ACHN (cell line): ENCODE results near the gene ARMC10.
A peak's percentile ranks its signal among the peaks of the same experiment; 100 is the strongest.

Source experiments
- DNase-seq: peaks from one replicate; pipeline ENCODE4 v3.0.0-alpha.2; 2015
- in situ Hi-C: cut with HindIII; loops from 2 replicates; pipeline ENCODE4 v1.10.0; 2017; ENCODE audit warnings: low sequenced_read_pairs, low pct_ligation_motif_present, low pct_unique_long_range_greater_than_20kb

The ARMC10 gene

DNA sequence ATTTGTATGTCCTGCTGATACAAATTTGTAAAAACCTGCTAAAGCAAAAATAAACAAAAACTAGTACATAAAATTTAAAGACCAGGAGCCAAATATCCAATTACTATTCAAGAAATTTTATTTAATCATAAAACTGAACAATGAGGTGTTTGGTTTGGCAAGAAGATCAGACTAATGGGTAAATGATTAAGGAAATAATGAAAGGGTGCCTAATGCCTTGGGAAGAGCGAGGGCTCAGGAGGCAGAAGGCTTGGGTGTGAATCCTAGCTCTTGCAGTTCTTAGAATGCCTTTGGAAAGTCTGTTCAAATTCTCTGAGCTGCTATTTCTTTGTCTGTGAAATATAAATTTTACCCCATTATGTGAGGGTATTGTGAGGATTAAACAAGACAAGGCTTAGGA, 41.6 kb downstream of the ARMC10 start:
- in situ Hi-C loops: no loop called here
- DNase-seq: no peak

DNA sequence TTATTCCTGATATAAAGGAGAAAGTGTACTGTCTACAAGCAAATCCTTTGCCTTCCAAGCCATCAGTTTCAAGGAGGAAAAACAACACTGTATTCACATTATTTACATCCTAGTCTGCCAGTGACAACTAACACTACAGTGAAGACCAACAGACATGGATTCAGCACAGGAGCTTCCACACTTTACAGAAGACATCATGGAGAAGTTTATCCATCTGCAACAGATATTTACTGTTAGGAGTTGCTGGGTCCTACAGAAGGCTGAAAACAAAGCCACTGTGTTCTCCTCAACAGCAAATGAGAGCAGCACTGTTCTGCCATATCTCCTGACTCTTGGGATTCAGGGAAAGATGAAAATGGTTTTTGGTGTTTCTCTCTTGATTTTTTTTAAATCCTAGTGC, 42.1 kb downstream of the ARMC10 start:
- in situ Hi-C loops: no loop called here
- no peak for DNase-seq

DNA sequence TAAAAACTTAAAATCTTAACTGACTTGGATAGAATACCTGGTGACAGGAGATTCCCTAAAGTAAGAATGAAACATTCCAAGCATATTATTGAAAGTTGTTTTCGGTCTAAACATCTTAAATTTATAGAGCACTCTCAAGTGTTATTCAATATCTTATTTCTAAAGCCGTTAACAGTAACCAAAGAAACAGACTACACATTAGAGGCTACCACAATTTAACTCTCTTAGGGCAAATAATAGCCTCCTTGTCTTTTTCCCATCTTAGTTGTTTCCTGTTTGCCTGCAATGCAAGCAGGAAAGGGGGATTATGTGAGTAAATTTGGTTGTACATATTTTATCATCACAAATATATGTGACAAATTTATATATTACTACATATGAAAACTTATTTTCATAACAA, 42.5 kb downstream of the ARMC10 start:
- in situ Hi-C loops: no loop called here
- no peak for DNase-seq

DNA sequence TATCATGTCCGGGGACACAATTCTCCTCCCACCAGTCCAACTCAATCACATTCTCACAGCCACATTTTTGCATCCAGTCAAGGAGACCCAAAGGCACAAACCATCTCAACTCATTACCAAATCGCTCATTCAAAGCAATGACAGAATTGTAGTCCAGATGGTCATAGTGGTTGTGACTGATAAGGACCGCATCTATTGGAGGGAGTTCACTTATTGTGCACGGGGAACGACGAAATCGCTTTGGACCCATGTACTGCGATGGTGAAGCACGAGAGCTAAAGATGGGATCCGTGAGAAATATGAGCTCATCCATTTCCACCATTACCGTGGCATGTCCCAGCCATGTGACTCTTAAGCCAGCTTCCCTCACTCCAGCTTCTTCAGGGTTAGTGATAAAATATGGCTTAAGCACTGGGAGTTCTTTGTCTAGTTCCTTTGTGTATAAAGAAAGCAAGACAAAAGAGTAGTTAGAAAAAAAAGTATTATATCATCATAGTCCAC, 44.9 kb downstream of the ARMC10 start:
- in situ Hi-C loops: no loop called here
- no peak for DNase-seq

DNA sequence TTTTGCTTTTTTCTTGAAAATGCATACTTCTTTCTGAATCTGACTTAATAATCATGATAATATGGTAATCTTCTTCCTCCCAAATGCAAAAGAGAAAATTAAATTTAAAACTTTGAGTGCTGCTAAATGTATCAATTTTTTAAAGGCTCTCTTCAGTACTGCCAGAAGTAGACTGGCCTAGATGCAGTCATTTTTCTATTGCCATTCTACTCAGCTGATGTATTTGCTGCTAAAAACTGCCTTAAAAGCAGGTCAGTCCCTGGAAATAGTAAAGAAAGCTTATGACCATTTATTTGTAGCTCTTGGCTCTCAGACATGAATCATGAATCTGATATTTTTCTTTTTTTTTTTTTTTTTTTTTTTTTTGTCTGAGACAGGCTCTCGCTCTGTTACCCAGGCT, 45.4 kb downstream of the ARMC10 start:
- in situ Hi-C loops: no loop called here
- DNase-seq: no peak

DNA sequence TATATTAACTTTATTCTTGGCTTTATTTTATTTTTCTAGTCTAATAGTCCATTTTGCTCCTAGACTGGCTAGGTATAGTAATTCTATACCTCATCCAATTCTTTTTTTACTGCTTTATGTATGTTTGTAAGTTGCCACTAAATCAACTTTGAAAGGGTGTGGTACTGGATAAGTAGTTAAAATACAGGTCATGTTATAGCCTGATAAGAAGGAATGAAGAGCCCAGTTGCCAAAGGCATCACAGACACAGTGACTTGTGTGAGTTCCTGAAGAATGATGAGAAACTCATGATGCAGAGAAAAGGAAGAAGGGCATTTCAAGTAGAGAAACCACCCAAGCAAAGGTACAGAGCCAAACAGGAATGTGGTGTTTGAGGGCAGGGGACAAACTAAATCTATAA, 46.7 kb downstream of the ARMC10 start:
- in situ Hi-C loops: no loop called here
- DNase-seq: no peak

DNA sequence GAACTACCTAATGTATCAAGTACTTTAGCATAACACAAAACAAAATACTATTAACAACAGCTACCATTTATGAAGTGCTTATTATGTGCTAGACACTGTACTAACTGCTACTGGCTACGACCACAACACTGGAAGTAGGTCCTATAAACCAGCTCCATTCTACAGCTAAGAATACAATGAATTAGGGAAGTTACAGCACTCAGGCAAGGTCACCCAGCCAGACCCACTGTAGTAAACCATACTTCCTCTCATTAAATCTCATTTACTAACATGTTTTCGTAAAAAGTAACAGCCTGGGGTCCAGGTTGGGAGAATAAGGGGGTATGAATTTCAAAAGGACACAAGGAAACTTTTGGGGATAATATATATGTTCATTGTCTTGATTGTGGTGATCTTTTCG, 48.6 kb downstream of the ARMC10 start:
- in situ Hi-C loops: no loop called here
- DNase-seq: no peak

DNA sequence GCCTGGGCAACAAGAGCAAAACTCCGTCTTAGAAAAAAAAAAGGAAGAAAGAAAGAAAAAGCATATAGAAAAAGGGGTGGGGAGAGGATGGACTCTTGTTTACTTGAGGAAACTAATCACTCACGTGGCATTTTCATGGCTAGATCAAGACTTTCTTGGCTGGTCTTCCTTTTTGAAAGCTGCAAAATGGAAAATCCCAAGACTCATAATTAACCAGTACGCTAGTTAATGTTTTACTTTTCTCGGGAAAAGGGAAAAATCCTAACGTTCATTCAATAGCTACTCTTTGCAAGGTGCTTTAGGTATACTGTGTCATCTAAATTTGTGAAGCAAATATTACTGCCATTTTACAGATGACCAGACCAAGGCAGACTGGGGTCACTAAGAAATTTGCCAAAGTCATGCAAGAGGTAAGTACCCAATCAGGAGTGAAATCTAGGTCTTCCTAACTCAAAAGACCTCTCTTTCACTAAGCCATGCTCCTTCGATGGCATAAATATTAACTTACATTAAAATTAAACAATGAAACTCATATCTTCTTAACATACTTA, 49.6 kb downstream of the ARMC10 start:
- DNase-seq: peak; percentile 71

DNA sequence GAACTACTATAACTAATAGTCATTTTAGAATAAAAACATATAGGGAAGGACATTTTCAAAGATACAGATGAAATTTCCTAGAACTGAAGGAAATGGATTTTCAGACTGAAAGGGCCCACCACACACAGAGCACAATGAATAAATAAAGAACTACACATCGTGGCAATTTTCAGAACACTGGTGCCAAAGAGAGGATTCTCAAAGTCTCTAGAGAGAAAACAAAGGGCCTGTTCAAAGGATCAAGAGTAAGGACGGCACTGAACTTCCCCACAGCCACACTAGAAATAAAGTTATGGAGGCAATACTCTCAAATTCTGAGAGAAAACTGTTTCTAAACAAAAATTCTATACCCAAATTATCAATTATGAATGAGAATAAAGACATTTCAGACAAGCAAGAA, 52.1 kb downstream of the ARMC10 start:
- in situ Hi-C loops: no loop called here

More for the DNA sequence above, 49.6 kb downstream of the ARMC10 start:
- in situ Hi-C loops: no loop called here

DNA sequence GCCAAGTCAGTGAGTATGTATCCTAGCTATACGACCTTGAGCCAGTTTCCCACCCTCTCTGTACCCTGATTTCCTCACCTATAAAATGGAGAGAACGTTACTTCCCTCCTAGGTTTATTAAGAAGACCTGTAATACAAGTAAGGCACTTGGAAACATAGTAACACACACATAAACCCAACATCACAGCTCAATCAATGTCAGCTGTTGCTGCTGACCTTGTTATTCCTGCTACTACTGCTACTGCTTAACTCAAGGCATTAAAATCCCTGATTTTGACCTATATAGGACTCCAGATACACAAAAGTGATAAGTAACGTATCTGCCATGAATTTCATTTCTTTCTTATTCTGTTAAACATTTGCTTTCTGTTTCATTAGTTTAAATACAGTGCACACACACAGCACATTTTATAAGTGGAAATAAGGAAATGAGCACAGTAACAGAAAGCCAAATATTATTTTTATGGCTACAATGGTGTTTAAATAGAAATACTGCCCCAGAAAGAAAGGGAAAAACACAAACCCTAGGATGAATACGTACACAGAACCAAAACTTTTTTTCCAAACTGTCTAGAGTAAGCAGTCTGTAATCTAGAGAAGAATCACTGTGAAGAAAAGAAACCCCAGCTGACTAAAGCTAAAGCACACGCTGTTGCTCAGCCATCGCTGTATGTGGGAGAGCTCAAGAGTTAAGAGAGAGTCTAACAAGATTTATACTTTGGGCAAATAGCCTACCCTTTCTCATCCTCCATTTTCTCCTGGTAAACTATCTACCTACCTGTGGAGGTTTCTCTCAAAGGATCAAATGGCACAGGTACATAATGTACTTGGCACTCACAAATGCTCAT, 55.0 kb downstream of the ARMC10 start:
- in situ Hi-C loops: no loop called here
- peak; percentile 25 for DNase-seq

More for the DNA sequence above, 52.1 kb downstream of the ARMC10 start:
- no peak for DNase-seq

DNA sequence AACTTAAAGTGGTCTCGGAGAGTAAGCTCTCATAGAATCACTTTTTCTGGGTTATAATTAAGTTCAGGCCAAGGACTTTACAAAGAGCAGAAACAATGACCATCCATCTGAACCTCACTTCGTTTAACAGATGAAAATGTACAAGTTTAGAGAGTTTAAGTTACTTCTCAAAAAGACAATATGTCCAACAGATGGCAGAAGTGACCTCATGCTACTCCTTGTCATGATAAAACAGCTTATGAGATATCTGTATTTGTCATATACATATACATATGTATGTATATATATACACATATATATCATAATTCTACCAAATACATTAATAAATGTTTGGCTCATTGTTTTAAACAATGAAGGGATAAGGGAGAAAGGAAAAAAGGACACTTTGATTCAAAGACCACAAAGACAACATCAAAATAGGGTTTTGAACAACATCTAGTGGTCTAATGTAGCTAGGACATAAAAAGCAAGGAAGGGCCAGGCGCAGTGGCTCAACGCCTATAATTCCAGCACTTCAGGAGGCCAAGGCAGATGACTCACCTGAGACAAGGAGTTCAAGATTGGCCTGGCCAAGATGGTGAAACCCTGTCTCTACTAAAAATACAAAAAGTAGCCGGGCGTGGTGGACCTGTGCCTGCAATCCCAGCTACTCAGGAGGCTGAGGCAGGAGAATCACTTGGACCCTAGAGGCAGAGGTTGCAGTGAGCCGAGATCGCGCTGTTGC, 56.1 kb downstream of the ARMC10 start:
- no peak for DNase-seq
- in situ Hi-C loops: no loop called here

DNA sequence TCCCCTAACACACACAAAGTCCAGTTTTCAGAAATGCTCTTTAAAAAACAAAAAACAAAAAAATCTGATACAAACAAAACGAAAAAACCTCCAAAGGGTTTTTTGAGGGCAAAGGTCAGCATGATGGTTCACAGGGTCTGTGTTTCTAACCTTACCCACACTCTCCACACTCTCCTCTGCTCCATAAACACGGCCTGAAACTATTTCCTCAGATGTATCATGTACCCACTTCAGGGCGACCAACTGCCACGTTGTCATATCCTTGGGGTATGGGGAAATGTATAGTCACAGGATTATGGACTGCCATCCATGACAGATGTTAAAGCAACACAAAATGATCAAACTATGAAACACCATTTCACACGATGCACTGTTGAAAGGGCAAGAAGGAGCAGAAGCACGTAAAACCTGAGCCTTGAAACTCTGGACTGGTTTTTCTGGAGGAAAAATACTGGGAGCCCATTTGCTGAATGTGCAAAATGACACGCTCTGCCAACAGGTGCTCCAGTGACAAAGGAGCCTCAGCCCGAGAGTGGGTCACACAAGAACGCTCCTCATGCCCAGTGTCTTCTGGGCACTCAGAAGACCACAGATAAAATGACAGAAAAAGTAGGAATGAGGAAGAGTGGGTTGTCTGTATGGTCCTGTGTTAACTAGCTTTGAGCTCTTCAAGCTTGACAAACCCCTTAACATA, 58.2 kb downstream of the ARMC10 start:
- DNase-seq: no peak
- in situ Hi-C loops: no loop called here

DNA sequence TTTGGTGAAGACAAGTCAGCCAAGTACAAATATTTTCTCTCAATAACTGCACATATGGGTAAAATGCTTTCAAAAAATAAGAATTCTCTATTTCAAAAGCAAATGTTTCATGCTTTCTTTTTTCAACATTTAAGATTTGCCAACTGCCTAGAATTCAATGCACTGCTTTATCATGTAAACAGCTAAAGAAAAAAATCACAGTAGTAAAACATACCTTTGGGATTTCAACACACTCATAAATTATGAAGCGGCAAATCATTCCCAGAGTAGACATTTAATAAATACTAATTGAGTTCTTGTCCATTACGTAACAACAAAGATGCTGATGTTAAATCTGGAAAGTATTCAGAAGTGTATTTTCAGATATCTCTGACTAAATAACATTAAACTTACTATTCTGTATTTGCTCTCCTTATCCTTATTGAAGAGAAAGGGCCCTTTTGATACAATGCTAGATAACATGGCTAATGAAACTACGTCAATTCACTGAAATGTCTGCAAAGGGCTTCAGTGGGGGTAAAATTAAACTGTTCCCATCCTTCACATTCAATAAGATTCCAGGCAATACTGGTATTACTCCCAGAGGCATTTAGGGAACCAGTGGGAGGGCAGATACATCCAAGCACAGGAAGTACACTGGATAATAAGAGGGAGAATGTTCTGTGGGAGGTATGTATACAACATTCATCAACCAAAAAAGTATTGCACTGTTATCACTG, 60.1 kb downstream of the ARMC10 start:
- in situ Hi-C loops: no loop called here
- no peak for DNase-seq

DNA sequence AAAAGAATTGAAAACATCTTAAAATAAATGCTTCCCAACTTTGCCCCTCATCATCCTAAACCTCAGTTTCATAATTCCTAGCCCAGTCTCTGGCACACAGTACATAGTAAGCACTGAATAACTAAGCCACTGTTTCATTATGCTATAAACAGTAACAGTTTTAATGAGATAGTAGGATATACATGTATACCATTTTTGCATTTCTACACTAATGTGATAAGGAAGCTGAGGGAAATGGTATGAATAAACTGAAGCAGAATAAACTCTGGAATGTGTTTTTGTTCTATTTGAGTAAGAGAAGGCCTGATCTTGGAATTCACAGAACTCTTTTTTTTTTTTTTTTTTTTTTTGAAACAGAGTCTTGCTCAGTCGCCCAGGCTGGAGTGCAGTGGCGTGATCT, 65.1 kb downstream of the ARMC10 start:
- in situ Hi-C loops: no loop called here
- DNase-seq: no peak

DNA sequence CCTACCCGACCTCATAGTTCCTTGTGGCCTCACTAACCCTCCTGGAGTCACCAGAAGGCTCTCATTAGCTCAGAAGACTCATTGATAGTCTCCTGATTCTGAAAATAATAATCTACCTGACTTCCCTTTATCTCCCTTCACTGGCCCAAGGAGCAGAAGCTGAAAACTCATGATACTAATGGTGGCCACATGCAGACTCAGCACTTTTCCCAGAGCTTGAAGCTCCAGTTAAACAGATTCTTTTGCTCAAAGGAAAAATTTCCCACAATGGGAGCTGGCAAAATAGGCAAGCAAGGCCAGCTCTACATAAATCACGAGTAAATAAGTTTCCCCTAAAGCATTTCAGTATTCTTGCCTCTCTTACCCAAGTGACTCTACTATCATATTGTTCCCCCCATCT, 65.7 kb downstream of the ARMC10 start:
- DNase-seq: no peak
- in situ Hi-C loops: no loop called here

DNA sequence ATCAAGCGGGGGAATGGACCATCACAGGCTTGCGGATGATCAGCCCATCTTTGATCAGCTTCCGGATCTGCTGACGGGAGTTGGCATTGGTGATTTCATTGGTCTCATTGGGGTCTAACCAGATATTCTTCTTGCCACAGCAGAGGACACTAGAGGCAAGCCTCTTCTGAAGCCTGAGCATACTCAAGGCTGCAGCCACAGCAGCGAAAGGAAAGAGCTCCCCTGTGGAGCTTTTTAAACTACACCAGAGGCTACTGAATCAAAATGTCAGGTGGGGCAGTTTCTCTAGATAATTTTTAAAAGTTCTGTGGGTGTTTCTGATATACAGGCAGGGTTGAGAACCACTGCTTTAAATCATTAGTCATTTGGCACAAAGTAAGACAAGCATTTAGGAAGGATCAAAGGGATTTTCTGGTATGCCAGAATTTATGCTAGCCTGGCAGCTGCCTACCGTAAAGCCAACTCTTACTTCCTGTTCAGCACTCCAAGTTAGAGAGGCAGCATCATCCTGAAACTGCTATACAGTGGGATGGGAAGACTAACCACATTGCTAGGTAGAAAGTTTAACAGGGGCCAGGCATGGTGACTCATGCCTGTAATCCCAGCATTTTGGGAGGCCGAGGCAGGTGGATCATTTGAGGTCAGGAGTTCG, 66.9 kb downstream of the ARMC10 start:
- DNase-seq: no peak
- in situ Hi-C loops: no loop called here

DNA sequence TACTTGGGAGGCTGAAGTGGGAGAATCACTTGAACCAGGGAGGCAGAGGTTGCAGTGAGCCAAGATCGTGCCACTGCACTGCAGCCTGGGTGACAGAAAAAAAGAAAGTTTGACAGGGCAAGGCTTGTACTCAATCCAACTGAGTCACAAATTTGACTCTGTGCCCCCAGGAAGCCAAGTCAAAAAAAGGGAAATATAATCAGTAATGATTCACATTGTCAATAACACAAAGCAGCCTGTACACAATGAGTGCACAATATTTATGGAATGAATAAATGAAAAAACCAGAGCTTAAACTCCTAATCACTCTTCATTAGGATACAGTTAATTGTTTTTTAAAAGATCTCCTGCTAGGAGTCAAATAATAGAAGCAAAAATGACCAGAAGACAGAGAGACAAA, 67.6 kb downstream of the ARMC10 start:
- in situ Hi-C loops: no loop called here
- no peak for DNase-seq

DNA sequence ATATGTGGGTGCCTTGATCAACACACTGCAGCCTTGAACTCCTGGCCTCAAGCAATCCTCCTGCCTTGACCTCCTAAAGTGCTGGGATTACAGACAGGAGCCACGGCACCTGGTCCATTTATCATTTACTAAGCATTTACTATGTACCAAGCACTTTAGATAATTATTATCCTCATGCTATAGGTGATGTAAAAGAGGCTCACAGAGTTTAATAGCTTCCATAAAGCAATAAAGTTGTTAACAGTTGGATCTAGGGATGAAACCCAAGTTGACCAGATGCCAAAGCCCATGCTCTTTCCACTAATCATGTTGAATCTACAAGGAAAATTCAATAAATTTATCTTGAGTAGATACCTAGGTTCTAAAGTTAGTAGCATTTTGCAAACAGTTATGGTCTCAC, 68.9 kb downstream of the ARMC10 start:
- DNase-seq: no peak
- in situ Hi-C loops: no loop called here
